Activated B cell treated with CpG ODN at 0.5 μM for 24 hours (primary cell): Measurements from ENCODE around the gene ARHGAP6. TPM values are rescaled to one million over a fixed set of nuclear protein-coding genes. Genes with fewer than 3 reads are reported as not detected.

Source experiments
- ATAC-seq: fragments of 200-7000 bp; cut with Tn5 transposase; one replicate; pipeline ENCODE4 v1.10.0; 2021; ENCODE audit warnings: low read depth, mild to moderate bottlenecking, moderate library complexity
- CTCF ChIA-PET: fragments of 350-600 bp; sonication (Branson Sonifier 250); formaldehyde crosslinking; loops from one replicate; lab custom pipeline; 2021; ENCODE audit warnings: antibody characterized with exemption; lab: Charles Lee
- POLR2A ChIA-PET: fragments of 350-600 bp; sonication (Branson Sonifier 250); formaldehyde crosslinking; loops from one replicate; lab custom pipeline; 2021; ENCODE audit warnings: antibody characterized with exemption; lab: Charles Lee
- DNase-seq: peaks from one replicate; pipeline ENCODE4 v3.0.0; 2022
- H3K27ac Mint-ChIP-seq: one replicate; pipeline ENCODE4 v1.8.0; 2020; ENCODE audit warnings: mixed read lengths
- H3K27me3 Mint-ChIP-seq: one replicate; pipeline ENCODE4 v1.8.0; 2021; ENCODE audit warnings: mixed read lengths
- H3K36me3 Mint-ChIP-seq: one replicate; pipeline ENCODE4 v1.8.0; 2021; ENCODE audit warnings: low read depth, mixed read lengths
- H3K4me1 Mint-ChIP-seq: one replicate; pipeline ENCODE4 v1.8.0; 2021; ENCODE audit warnings: mixed read lengths
- H3K4me3 Mint-ChIP-seq: one replicate; pipeline ENCODE4 v1.8.0; 2020; ENCODE audit warnings: mild to moderate bottlenecking, mixed read lengths
- H3K9me3 Mint-ChIP-seq: one replicate; pipeline ENCODE4 v1.8.0; 2020; ENCODE audit warnings: mixed read lengths
- CTCF ChIP-seq: fragments of 200-600 bp; IDR thresholded peaks from one replicate; pipeline ENCODE4 v1.8.0; 2022; ENCODE audit warnings: antibody characterized with exemption, mild to moderate bottlenecking
- intact Hi-C: fragments of 100-400 bp; cut with micrococcal nuclease; formaldehyde crosslinking; loops from one replicate; pipeline ENCODE4 v1.15.1; 2024
- total RNA-seq: library from RNA; stranded (reverse); gene quantifications from 2 replicates; pipeline ENCODE4 v1.2.3, GENCODE V29; 2022

Gene ARHGAP6
- total RNA-seq, 1 donor from 2014 or later = 0.42 TPM

GRCh38 chrX:11438767-11439166 lies 227.0 kb downstream of the ARHGAP6 start:
- ATAC-seq (no peak), DNase-seq (no peak)
- Mint-ChIP-seq H3K4me3 (no peak overlapping the region), H3K9me3 (no peaks in the 10 kb centered on the region), H3K4me1 (no peaks in the 10 kb centered on the region), H3K27ac (no peak overlapping the region), H3K36me3 (no peaks in the 10 kb centered on the region), H3K27me3 (no peaks in the 10 kb centered on the region)
- ChIA-PET CTCF (no interaction called here), POLR2A (no interaction called here)
- no peak for TF ChIP-seq CTCF
- intact Hi-C loops = no loop called here

- intact Hi-C loops = no loop called here
- CTCF ChIA-PET = no interaction called here
Observed at GRCh38 chrX:11438380-11438723, 227.4 kb downstream of the ARHGAP6 start.

GRCh38 chrX:11437642-11438379 lies 227.9 kb downstream of the ARHGAP6 start:
- no peaks in the 10 kb centered on the region for H3K9me3 Mint-ChIP-seq
- no peak overlapping the region for H3K27ac Mint-ChIP-seq
- intact Hi-C loops = no loop called here
- DNase-seq = no peak
- H3K4me1 Mint-ChIP-seq = no peaks in the 10 kb centered on the region
- ATAC-seq = no peak
- POLR2A ChIA-PET = no interaction called here
- TF ChIP-seq CTCF = no peak
- CTCF ChIA-PET = no interaction called here
- no peaks in the 10 kb centered on the region for H3K36me3 Mint-ChIP-seq
- H3K27me3 Mint-ChIP-seq = no peaks in the 10 kb centered on the region
- H3K4me3 Mint-ChIP-seq = no peak overlapping the region

More at GRCh38 chrX:11438380-11438723, 227.4 kb downstream of the ARHGAP6 start:
- no peak overlapping the region for H3K4me3 Mint-ChIP-seq
- ATAC-seq = no peak
- POLR2A ChIA-PET = no interaction called here
- H3K4me1 Mint-ChIP-seq = no peaks in the 10 kb centered on the region
- no peak overlapping the region for H3K27ac Mint-ChIP-seq
- no peaks in the 10 kb centered on the region for H3K36me3 Mint-ChIP-seq
- TF ChIP-seq CTCF = no peak
- no peak for DNase-seq
- no peaks in the 10 kb centered on the region for H3K27me3 Mint-ChIP-seq
- H3K9me3 Mint-ChIP-seq = no peaks in the 10 kb centered on the region

- H3K27me3 Mint-ChIP-seq = no peaks in the 10 kb centered on the region
- H3K36me3 Mint-ChIP-seq = no peaks in the 10 kb centered on the region
- ChIA-PET POLR2A (no interaction called here), CTCF (no interaction called here)
- no peak for ATAC-seq
- H3K4me3 Mint-ChIP-seq = no peak overlapping the region
- H3K9me3 Mint-ChIP-seq = no peaks in the 10 kb centered on the region
- DNase-seq = no peak
- no peak for TF ChIP-seq CTCF
- no peak overlapping the region for H3K27ac Mint-ChIP-seq
- intact Hi-C loops = no loop called here
- H3K4me1 Mint-ChIP-seq = no peaks in the 10 kb centered on the region
Observed at GRCh38 chrX:11435568-11435967, 230.2 kb downstream of the ARHGAP6 start.

GRCh38 chrX:11434607-11435006 lies 231.1 kb downstream of the ARHGAP6 start:
- Mint-ChIP-seq H3K27ac (no peak overlapping the region), H3K27me3 (no peaks in the 10 kb centered on the region), H3K4me1 (no peaks in the 10 kb centered on the region), H3K36me3 (no peaks in the 10 kb centered on the region), H3K9me3 (no peaks in the 10 kb centered on the region), H3K4me3 (no peak overlapping the region)
- intact Hi-C loops = no loop called here
- POLR2A ChIA-PET = no interaction called here
- CTCF ChIA-PET = no interaction called here
- ATAC-seq (no peak), DNase-seq (no peak)
- no peak for TF ChIP-seq CTCF
